ENCODE data around the gene TOLLIP. TPM values are rescaled to one million over a fixed set of nuclear protein-coding genes. Genes with fewer than 3 reads are reported as not detected.

Gene TOLLIP
- total RNA-seq, 1 donor from 2014 or later, result 38.9 TPM

DNA sequence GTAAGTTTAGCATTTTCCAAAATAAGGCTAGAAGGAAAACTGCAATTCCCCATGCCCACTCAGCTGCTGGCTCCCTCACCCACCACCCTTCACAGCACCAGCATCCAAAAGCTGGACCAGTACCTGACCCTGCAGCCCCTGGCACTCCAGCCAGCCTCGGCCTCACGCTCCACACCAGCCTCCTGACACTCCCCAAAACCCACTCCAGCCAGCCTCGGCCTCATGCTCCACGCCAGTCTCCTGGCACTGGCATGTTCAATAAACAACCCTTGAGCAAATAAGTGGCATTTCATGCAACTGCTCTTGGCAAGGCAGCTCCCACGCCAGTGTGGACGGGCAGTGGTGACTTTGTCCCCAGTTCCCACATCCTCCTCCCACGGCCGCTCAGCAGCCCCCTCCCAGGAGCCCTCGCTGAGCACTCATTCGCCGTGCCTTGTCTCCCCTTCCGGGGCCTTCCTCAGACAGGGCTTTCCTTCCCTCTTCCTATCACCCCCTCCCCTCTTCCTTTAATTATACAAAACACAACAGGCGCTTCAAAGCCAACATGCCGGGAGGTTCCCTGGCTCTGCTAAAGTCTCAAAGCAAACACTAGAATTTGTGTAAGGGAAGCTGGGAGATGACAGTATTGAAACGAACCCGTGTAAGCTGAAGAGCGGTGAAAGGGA is 6.8 kb downstream of the TOLLIP start:
- DNase-seq, result no peak
- intact Hi-C loops (cut with micrococcal nuclease), result no loop called here
- no peak overlapping the region for H3K27ac Mint-ChIP-seq
- H3K9me3 Mint-ChIP-seq, result no peaks in the 10 kb centered on the region
- no peaks in the 10 kb centered on the region for H3K27me3 Mint-ChIP-seq
- H3K36me3 Mint-ChIP-seq (ENCODE audit: low read depth), result peaks cover 5% of the 10 kb centered on the region
- H3K4me3 Mint-ChIP-seq, result no peak overlapping the region
- peaks cover 8% of the 10 kb centered on the region for H3K4me1 Mint-ChIP-seq

DNA sequence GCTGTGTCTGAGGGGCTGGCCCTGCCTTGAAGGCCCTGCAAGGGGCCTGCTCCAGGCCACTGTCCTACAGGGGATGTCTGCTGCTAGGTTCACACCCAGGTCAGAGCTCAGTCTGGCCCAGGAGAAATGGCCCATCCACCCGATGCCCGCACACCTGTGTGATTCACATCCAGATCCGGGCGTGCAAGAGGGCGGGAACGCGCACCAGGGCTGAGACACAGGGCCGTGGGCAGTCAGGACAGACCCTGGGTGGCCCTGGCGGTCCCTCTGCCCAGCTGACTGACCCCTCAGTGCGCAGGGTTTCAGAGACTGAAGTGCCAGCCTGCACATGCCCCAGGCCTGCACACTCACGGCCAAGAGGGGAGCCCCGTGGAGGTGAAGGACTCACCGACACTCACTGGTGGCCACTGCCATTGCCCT is 7.4 kb downstream of the TOLLIP start:
- H3K4me1 Mint-ChIP-seq, result peaks cover 5% of the 10 kb centered on the region
- no peak for DNase-seq
- H3K9me3 Mint-ChIP-seq, result no peaks in the 10 kb centered on the region
- no peak overlapping the region for H3K4me3 Mint-ChIP-seq
- peaks cover 5% of the 10 kb centered on the region for H3K36me3 Mint-ChIP-seq (ENCODE audit: low read depth)
- intact Hi-C loops (cut with micrococcal nuclease), result no loop called here
- H3K27me3 Mint-ChIP-seq, result no peaks in the 10 kb centered on the region
- H3K27ac Mint-ChIP-seq, result no peak overlapping the region

DNA sequence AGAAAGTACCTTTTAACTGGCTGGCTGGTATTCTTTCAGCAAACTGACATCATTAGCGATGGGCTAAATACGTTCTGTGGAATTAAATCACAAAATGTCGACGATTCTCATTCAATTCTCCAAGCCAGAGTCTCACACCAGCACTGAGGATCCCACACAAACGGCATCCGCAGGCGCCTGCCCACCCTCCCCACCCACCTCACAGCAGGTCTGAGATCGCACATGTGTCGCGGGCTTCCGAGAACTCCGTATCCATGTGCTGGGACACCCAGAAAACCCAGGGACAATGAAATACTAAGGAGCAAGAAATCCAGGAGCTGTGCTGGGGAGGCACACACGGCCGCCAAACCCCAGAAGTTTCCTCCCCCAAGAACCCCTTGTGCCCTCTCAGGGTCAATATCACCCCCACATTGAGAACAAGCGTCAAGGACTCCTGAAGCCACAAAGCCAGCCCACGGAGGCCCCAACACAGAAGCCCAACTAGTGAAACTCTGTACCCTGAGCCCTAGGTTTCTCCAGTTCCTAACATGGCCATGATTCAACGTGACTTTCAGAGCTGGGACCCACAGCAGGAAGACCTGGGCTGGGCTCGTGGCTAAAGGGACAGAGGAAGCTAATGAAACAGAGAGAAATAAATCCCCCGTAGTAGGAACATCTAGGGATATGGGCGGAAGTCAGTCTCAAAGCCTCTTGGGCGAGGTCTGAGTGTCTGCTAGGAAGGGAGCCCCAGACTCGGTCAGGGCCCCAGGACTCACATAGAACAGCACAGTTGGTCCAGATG is 8.0 kb downstream of the TOLLIP start:
- H3K4me1 Mint-ChIP-seq, result no peaks in the 10 kb centered on the region
- no peak overlapping the region for H3K4me3 Mint-ChIP-seq
- H3K36me3 Mint-ChIP-seq (ENCODE audit: low read depth), result no peaks in the 10 kb centered on the region
- H3K27me3 Mint-ChIP-seq, result no peaks in the 10 kb centered on the region
- intact Hi-C loops (cut with micrococcal nuclease), result no loop called here
- no peak for DNase-seq
- H3K27ac Mint-ChIP-seq, result no peak overlapping the region
- no peaks in the 10 kb centered on the region for H3K9me3 Mint-ChIP-seq

DNA sequence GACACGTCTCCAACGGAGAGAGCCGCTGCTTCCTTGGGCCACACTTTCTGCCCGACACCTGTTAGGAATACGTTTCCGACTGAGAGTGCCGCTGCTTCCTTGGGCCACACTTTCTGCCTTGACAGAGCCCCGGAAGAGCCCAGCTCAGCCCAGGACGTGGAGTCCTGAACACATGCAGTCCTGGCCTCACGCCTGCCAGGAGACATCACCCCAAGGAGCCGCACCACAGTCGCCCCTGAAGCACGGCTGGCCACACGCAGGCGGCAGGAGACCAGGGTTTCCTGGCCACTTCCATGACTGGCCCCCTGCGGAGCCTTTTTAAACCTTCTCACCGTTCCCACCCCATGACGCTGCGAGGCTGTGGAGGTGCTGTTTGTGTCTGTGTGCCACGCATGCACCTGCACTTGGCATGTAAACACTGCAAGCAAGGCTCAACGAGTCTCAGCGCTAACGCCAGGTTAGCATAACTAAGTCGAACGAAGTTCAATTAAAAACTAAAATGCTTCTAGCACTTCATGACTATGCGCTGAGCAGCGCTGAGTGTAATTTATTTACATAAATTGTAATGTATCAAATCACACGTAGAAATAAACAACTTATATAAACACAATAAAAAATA is 8.8 kb downstream of the TOLLIP start:
- Mint-ChIP-seq H3K36me3 (ENCODE audit: low read depth) (no peaks in the 10 kb centered on the region), H3K27me3 (no peaks in the 10 kb centered on the region), H3K4me1 (no peaks in the 10 kb centered on the region), H3K27ac (no peak overlapping the region), H3K4me3 (no peak overlapping the region), H3K9me3 (no peaks in the 10 kb centered on the region)
- no peak for DNase-seq
- intact Hi-C loops (cut with micrococcal nuclease), result no loop called here

DNA sequence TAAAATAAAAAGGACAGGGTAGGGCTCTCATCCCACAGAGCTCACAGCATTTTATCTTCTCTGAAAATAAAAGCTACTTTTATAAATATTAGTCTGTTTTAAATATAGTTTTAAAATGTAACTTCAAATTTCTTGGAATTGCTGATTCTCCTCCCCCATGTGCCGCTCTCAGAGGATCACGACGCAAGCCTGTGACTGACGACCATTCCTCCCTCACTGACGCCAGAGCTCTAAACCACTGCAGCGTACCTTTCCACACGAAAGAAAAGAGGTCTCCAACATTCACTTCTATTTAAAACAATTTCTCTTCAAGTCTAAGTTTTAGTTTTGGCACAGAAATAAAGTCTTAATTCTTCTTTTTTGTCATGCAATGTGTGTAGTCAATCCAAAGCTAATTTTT is 9.3 kb downstream of the TOLLIP start:
- no peaks in the 10 kb centered on the region for H3K4me1 Mint-ChIP-seq
- peaks cover 3% of the 10 kb centered on the region for H3K36me3 Mint-ChIP-seq (ENCODE audit: low read depth)
- intact Hi-C loops (cut with micrococcal nuclease), result no loop called here
- no peak overlapping the region for H3K4me3 Mint-ChIP-seq
- DNase-seq, result no peak
- H3K9me3 Mint-ChIP-seq, result no peaks in the 10 kb centered on the region
- no peaks in the 10 kb centered on the region for H3K27me3 Mint-ChIP-seq
- no peak overlapping the region for H3K27ac Mint-ChIP-seq

DNA sequence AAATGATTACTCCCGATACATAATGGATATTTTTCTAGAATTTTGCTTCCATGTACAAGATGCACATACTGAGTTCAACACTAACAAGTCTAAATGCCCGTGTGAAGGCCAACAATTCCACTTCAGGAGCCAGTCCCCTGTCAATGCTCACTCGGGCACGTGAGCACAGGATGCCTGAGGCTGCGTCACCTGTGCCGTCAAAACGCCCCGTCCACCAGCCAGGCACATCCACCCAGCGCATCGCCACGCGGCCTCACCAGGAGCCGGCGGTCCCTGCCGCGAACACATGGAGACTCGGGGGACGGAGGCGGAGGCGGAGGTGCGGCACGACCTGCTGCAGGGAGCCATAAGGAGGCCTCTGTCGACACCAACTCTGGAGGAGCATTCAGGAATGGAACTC is 9.8 kb downstream of the TOLLIP start:
- no peaks in the 10 kb centered on the region for H3K27me3 Mint-ChIP-seq
- H3K4me3 Mint-ChIP-seq, result no peak overlapping the region
- peaks cover 3% of the 10 kb centered on the region for H3K36me3 Mint-ChIP-seq (ENCODE audit: low read depth)
- intact Hi-C loops (cut with micrococcal nuclease), result no loop called here
- DNase-seq, result no peak
- no peaks in the 10 kb centered on the region for H3K4me1 Mint-ChIP-seq
- H3K27ac Mint-ChIP-seq, result no peak overlapping the region
- H3K9me3 Mint-ChIP-seq, result no peaks in the 10 kb centered on the region

DNA sequence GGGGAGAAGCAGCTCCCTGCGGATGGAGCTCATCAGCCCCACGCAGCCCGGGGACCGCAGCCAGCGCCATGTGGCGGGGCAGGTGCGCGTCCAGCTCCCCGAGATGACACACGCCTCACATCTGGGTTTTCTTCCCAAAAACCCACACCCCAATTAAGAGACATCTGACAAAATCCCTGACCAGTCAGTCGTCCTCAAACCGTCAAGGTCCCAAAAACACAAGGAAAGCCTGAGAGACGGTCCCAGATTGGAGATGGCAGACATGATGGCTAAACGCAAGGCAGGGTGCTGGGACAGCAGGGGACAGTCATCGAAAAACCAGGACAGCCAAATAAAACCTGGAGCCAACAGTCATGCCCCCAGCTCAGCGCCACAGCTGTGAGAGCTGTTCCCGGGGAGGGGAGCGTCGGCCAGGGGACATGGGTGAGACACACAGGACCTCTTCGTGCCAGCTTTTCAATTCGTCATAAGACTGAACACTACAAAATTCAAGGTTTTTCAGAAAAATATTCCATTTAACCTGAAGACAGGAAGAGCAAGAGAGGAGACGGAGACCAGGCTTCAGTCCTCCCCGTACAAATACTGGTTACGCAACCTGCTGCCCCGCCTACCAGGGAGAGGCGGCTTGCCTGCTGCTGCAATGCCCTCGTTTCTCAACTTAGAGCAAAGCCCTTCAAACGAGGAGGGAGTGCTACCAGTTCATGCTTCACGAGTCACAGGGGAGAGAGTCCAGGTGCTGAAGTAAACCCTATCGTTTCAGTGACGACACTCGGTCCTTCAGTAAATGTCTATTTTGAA is 10.5 kb downstream of the TOLLIP start:
- Mint-ChIP-seq H3K4me1 (no peaks in the 10 kb centered on the region), H3K27ac (no peak overlapping the region), H3K9me3 (no peaks in the 10 kb centered on the region), H3K36me3 (ENCODE audit: low read depth) (peaks cover 3% of the 10 kb centered on the region), H3K27me3 (no peaks in the 10 kb centered on the region), H3K4me3 (no peak overlapping the region)
- intact Hi-C loops (cut with micrococcal nuclease), result no loop called here
- DNase-seq, result no peak

DNA sequence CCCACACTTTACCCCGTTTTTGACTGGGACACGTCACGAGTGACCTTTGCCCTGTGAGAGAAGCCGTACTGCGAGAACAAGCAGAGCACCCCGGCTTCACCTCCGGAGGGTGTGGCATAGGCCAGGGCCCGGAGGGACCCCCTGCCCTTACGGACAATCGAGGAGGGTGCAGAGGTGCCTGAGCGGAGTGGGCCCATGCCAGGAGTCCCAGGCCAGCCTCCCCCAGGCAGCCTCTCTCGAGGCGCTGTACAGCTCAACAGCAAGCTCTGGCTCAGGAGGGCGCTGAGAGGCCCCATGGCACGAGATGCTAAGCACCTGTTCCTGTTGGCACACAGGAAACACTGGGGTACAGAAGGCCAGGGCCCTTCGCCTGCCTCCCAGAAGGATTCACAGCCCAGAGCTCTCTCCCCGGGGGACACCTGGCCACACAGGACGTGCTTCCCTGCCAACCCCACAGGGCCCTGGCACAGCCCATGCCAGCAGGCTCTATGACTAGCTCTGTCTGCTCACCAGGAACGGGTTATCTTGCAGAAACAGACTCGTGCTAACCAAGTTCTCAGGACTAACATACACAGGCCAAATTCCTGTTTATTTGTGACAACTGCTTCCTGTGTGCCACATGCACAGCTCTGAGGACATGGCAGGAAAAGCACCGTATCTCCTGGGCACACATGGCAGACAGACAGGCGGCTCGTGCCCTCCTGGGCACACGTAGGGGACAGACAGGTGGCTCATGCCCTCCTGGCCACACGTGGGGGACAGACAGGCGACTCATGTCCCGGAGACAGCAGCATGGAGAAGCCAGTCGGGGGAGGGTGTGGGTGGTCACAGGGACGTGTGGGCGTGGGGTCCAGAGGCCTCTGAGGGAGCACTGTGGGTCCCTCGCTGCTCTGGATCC is 11.6 kb downstream of the TOLLIP start:
- no peak for DNase-seq
- no peaks in the 10 kb centered on the region for H3K27me3 Mint-ChIP-seq
- intact Hi-C loops (cut with micrococcal nuclease), result no loop called here
- no peaks in the 10 kb centered on the region for H3K4me1 Mint-ChIP-seq
- no peak overlapping the region for H3K4me3 Mint-ChIP-seq
- H3K27ac Mint-ChIP-seq, result no peak overlapping the region
- H3K36me3 Mint-ChIP-seq (ENCODE audit: low read depth), result peaks cover 3% of the 10 kb centered on the region
- H3K9me3 Mint-ChIP-seq, result no peaks in the 10 kb centered on the region

DNA sequence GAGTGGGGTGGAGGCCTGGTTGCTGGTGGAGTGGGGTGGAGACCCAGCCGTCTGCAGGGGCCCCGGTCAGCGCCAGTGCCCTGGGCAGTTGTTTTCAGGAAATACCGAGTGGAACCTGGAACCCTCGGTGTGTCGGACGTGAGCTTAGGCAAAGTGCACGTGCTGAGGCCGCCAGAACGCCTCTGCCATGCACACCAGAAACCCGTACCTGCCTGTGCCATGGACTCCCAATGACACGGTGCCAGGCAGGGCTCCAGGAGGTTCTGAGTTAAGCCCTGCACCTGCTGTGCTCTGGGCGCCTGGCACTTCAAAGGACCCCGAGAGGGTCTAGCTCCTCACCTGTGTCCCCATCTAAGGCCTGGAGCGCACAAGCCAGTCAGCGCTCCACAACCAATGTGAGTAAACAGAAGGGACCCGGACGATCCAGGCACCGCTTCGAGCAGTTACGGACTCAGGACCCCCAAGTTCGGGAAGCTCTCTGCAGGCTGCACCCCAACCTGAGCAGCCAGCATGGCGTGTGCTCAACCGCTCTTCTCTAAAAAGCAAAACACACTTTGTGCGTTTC is 12.3 kb downstream of the TOLLIP start:
- H3K4me3 Mint-ChIP-seq, result no peak overlapping the region
- DNase-seq, result no peak
- H3K4me1 Mint-ChIP-seq, result no peaks in the 10 kb centered on the region
- H3K9me3 Mint-ChIP-seq, result no peaks in the 10 kb centered on the region
- no peaks in the 10 kb centered on the region for H3K27me3 Mint-ChIP-seq
- intact Hi-C loops (cut with micrococcal nuclease), result no loop called here
- H3K27ac Mint-ChIP-seq, result no peak overlapping the region
- H3K36me3 Mint-ChIP-seq (ENCODE audit: low read depth), result peaks cover 8% of the 10 kb centered on the region

DNA sequence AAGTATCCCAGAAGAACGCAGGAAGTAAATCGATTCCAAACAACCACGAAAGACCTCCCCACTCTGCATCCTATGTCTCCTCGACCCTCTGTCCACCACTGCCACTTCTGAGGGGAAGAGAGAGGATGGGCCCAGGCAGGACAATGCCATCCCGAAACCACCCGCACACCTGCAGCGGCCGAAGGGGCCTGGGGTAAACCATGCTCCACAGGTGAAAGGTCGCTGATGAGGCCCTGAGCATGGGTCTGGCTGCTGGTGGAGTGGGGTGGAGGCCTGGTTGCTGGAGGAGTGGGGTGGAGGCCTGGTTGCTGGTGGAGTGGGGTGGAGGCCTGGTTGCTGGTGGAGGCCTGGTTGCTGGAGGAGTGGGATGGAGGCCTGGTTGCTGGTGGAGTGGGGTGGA is 13.1 kb downstream of the TOLLIP start:
- DNase-seq, result no peak
- Mint-ChIP-seq H3K4me3 (no peak overlapping the region), H3K4me1 (no peaks in the 10 kb centered on the region), H3K9me3 (no peaks in the 10 kb centered on the region), H3K27ac (no peak overlapping the region), H3K36me3 (ENCODE audit: low read depth) (peaks cover 13% of the 10 kb centered on the region), H3K27me3 (no peaks in the 10 kb centered on the region)
- intact Hi-C loops (cut with micrococcal nuclease), result no loop called here

DNA sequence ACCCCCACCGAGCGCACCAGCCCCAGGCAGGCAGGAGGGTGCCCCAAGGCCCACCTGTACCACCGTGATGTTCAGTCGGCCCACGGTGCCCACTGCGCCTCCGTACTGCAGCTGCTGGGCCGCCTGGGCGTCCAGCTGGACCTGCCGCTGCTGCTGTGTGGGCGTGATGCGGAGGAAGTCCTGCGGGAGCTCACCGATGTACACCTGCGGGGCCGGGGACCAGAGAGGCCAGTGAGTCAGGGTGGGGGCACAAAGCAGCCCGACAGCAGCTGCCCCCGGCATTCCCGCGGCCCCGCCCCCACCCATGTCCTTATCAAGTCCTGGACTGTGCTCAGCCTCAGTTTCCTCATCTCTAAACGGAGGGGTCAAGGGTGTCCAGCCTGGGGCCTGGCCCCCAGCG is 13.8 kb downstream of the TOLLIP start:
- Mint-ChIP-seq H3K9me3 (no peaks in the 10 kb centered on the region), H3K4me3 (no peak overlapping the region), H3K36me3 (ENCODE audit: low read depth) (peaks cover 13% of the 10 kb centered on the region), H3K27me3 (no peaks in the 10 kb centered on the region), H3K27ac (no peak overlapping the region), H3K4me1 (no peaks in the 10 kb centered on the region)
- intact Hi-C loops (cut with micrococcal nuclease), result no loop called here
- DNase-seq, result no peak

DNA sequence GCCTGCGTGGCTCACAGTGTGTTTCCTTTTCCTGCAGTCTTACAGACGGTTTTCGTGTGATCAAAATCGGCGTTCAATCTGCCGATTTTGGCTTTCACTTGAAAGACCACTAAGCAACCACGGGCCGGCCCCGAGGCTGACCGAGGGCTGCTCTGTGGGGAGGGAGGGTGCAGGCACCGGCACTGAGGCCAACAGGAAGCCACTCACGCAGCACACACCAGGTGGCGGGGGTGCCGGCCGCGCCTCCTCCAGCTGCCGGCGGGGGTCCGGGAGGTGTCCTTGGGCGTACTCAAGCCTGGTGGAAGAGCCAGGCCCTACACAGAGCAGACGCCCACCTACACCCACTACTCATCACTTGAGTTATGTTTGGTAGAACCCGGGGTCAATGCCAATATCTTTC is 14.3 kb downstream of the TOLLIP start:
- H3K4me1 Mint-ChIP-seq, result no peaks in the 10 kb centered on the region
- no peak overlapping the region for H3K27ac Mint-ChIP-seq
- no peak overlapping the region for H3K4me3 Mint-ChIP-seq
- H3K27me3 Mint-ChIP-seq, result no peaks in the 10 kb centered on the region
- no peaks in the 10 kb centered on the region for H3K9me3 Mint-ChIP-seq
- intact Hi-C loops (cut with micrococcal nuclease), result no loop called here
- no peak for DNase-seq
- H3K36me3 Mint-ChIP-seq (ENCODE audit: low read depth), result peaks cover 13% of the 10 kb centered on the region

DNA sequence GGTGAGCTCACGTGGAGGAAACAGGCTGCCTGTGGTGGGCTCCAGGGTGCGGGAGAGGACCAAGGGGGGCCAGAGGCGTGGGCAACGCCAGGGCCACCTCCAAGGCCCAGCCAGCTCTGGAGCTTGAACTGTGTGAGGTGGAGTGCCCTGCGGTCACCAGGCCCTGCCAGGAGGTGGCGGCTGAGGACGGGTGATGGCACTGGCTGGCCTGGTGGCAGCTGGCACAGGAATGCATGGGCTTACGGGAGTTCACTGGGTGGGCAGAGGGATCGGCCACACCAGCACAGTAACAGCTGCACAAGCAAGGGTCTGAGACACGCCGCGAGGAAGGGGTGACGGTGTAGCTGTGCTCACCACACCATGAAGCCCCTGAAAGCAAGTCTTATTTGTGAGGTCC is 15.8 kb downstream of the TOLLIP start:
- intact Hi-C loops (cut with micrococcal nuclease), result no loop called here

More for the DNA sequence above, 15.8 kb downstream of the TOLLIP start:
- H3K27ac Mint-ChIP-seq, result no peak overlapping the region
- peaks cover 25% of the 10 kb centered on the region for H3K36me3 Mint-ChIP-seq (ENCODE audit: low read depth)
- H3K27me3 Mint-ChIP-seq, result no peaks in the 10 kb centered on the region
- DNase-seq, result no peak
- H3K4me3 Mint-ChIP-seq, result no peak overlapping the region
- H3K4me1 Mint-ChIP-seq, result no peaks in the 10 kb centered on the region
- H3K9me3 Mint-ChIP-seq, result no peaks in the 10 kb centered on the region
